ENCODE results near the gene AAK1.
"Not testable (repeated sequence)": the region's sequence is repeated elsewhere in the genome, so short reads cannot be mapped to it uniquely, and the experiment has no call there.

The AAK1 gene

GRCh38 chr2:69474688-69475087 lies 168.9 kb downstream of the AAK1 start:
- DNase-seq: no peak

- DNase-seq: no peak
Observed at GRCh38 chr2:69471793-69472192, 171.7 kb downstream of the AAK1 start.

- DNase-seq: no peak
Observed at GRCh38 chr2:69470911-69471310, 172.6 kb downstream of the AAK1 start.

GRCh38 chr2:69469784-69470183 lies 173.8 kb downstream of the AAK1 start:
- no peak for DNase-seq

GRCh38 chr2:69469375-69469774 lies 174.2 kb downstream of the AAK1 start:
- DNase-seq: no peak

GRCh38 chr2:69466728-69467127 lies 176.8 kb downstream of the AAK1 start:
- no peak for DNase-seq

- DNase-seq: no peak
Observed at GRCh38 chr2:69465513-69466456, 177.8 kb downstream of the AAK1 start.

- no peak for DNase-seq
Observed at GRCh38 chr2:69464575-69464974, 179.0 kb downstream of the AAK1 start.

GRCh38 chr2:69462780-69463179 lies 180.8 kb downstream of the AAK1 start:
- DNase-seq: no peak

- DNase-seq: no peak
Observed at GRCh38 chr2:69461404-69461803, 182.1 kb downstream of the AAK1 start.

- DNase-seq: no peak
Observed at GRCh38 chr2:69459936-69460335, 183.6 kb downstream of the AAK1 start.

- no peak for DNase-seq
Observed at GRCh38 chr2:69456950-69457445, 186.5 kb downstream of the AAK1 start.

- no peak for DNase-seq
Observed at GRCh38 chr2:69456154-69456553, 187.4 kb downstream of the AAK1 start.

GRCh38 chr2:69454976-69455375 lies 188.6 kb downstream of the AAK1 start:
- DNase-seq: no peak

- DNase-seq: no peak
Observed at GRCh38 chr2:69453475-69454129, 189.9 kb downstream of the AAK1 start.

- DNase-seq: no peak
Observed at GRCh38 chr2:69452687-69453086, 190.9 kb downstream of the AAK1 start.

GRCh38 chr2:69450735-69451416 lies 192.7 kb downstream of the AAK1 start:
- DNase-seq: no peak

- DNase-seq: no peak
Observed at GRCh38 chr2:69449906-69450305, 193.6 kb downstream of the AAK1 start.

- DNase-seq: not testable (repeated sequence)
Observed at GRCh38 chr2:69443673-69444072, 199.9 kb downstream of the AAK1 start.

- not testable (repeated sequence) for DNase-seq
Observed at GRCh38 chr2:69439499-69439898, 204.0 kb downstream of the AAK1 start.

GRCh38 chr2:69438580-69438979 lies 205.0 kb downstream of the AAK1 start:
- no peak for DNase-seq

GRCh38 chr2:69437751-69438154 lies 205.8 kb downstream of the AAK1 start:
- DNase-seq: no peak

Data from stimulated activated CD4-positive, alpha-beta T cell treated with anti-CD3 and anti-CD28 coated beads, Interleukin-4, amount 100 ng/mL, for 4 hours (primary cell).